Measurements from ENCODE around the gene UBAC1. TPM values are rescaled to one million over a fixed set of nuclear protein-coding genes. Genes with fewer than 3 reads are reported as not detected.
A peak's percentile ranks its signal among the peaks of the same experiment; 100 is the strongest.

The UBAC1 gene
- total and polyA plus RNA-seq, 9 of the 15 experiments (the other 6 are each of a cell fraction or from before 2014, with no cell fraction given): 94.0 to 399 (median 228) TPM

GRCh38 chr9:135895202-135895848, 65.8 kb downstream of the UBAC1 start (continued):
- TF ChIP-seq AFF1 (IDR thresholded peaks at IDR 0.05; ENCODE audit: low read depth in 1 of 2, partially characterized antibody in 2 of 2) (peak in 1 of 2 experiments; percentile 18), ZNF3 (CRISPR knock-in tag; IDR thresholded peaks at IDR 0.05) (no peak), SRF (CRISPR knock-in tag; IDR thresholded peaks at IDR 0.05) (no peak), SMAD1 (IDR thresholded peaks at IDR 0.05; ENCODE audit: low read depth, low read length, partially characterized antibody) (no peak), ZFP1 (CRISPR knock-in tag; IDR thresholded peaks at IDR 0.05) (peak; percentile 87), SAFB (IDR thresholded peaks at IDR 0.05; ENCODE audit: borderline replicate concordance, low read depth, low read length) (no peak), ZNF133 (CRISPR knock-in tag; IDR thresholded peaks at IDR 0.05) (no peak), ZNF445 (CRISPR knock-in tag; IDR thresholded peaks at IDR 0.05; ENCODE audit: low read depth) (peak; percentile 76; the same call in 1 of the 2 replicates), TRIM28 (IDR thresholded peaks at IDR 0.05) (peak; percentile 98), HDAC1 (IDR thresholded peaks at IDR 0.05) (peak in 1 of 2 experiments; percentile 69; a peak in 1 of 4 replicates), MEIS2 (IDR thresholded peaks at IDR 0.05; ENCODE audit: partially characterized antibody) (peak; percentile 42), E2F3 (CRISPR knock-in tag; IDR thresholded peaks at IDR 0.05) (no peak), CBX5 (IDR thresholded peaks at IDR 0.05; ENCODE audit: borderline replicate concordance, low read depth) (peak; percentile 95), CBX3 (IDR thresholded peaks at IDR 0.05; ENCODE audit: borderline replicate concordance in 1 of 2, low read length in 2 of 2) (peak in 1 of 2 experiments; percentile 99; a peak in 2 of 3 replicates), NBN (IDR thresholded peaks at IDR 0.05; ENCODE audit: low read depth) (0 out of 2 replicates have a peak, but pooled peaks have one; percentile 21)
- TF ChIP-seq, protein P1, sequence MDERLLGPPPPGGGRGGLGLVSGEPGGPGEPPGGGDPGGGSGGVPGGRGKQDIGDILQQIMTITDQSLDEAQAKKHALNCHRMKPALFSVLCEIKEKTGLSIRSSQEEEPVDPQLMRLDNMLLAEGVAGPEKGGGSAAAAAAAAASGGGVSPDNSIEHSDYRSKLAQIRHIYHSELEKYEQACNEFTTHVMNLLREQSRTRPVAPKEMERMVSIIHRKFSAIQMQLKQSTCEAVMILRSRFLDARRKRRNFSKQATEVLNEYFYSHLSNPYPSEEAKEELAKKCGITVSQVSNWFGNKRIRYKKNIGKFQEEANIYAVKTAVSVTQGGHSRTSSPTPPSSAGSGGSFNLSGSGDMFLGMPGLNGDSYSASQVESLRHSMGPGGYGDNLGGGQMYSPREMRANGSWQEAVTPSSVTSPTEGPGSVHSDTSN (CRISPR knock-in tag; IDR thresholded peaks at IDR 0.05; ENCODE audit: low read depth): no peak
- TF ChIP-seq, protein P1 (tag; conservative IDR thresholded peaks at IDR 0.05; ENCODE audit: low read depth): peak; percentile 80
- TF ChIP-seq, protein P2, sequence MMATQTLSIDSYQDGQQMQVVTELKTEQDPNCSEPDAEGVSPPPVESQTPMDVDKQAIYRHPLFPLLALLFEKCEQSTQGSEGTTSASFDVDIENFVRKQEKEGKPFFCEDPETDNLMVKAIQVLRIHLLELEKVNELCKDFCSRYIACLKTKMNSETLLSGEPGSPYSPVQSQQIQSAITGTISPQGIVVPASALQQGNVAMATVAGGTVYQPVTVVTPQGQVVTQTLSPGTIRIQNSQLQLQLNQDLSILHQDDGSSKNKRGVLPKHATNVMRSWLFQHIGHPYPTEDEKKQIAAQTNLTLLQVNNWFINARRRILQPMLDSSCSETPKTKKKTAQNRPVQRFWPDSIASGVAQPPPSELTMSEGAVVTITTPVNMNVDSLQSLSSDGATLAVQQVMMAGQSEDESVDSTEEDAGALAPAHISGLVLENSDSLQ (IDR thresholded peaks at IDR 0.05): peak; percentile 92
